Measurements from ENCODE around the gene NFAT5. TPM values are rescaled to one million over a fixed set of nuclear protein-coding genes. Genes with fewer than 3 reads are reported as not detected.
A peak's percentile ranks its signal among the peaks of the same experiment; 100 is the strongest.
"Not testable (repeated sequence)": the region's sequence is repeated elsewhere in the genome, so short reads cannot be mapped to it uniquely, and the experiment has no call there.

NFAT5 gene
- total RNA-seq, 1 donor from 2014 or later, result 41.0 TPM

- H3K4me3 Mint-ChIP-seq (ENCODE audit: unreplicated experiment), result peak overlapping the region; percentile 95
- peak overlapping the region; percentile 100 for H3K27ac Mint-ChIP-seq (ENCODE audit: unreplicated experiment)
Observed at GRCh38 chr16:69724414-69724873, 158.7 kb downstream of the NFAT5 start.

GRCh38 chr16:69724981-69725479 is 159.3 kb downstream of the NFAT5 start:
- peaks cover 46% of the 10 kb centered on the region for H3K4me1 Mint-ChIP-seq (ENCODE audit: low read depth)
- H3K27me3 Mint-ChIP-seq (ENCODE audit: low read depth), result no peaks in the 10 kb centered on the region
- DNase-seq (ENCODE audit: low spot score), result no peak
- no peaks in the 10 kb centered on the region for H3K9me3 Mint-ChIP-seq (ENCODE audit: low read depth)
- peaks cover 3% of the 10 kb centered on the region for H3K36me3 Mint-ChIP-seq (ENCODE audit: low read depth)
- peak overlapping the region; percentile 95 for H3K4me3 Mint-ChIP-seq (ENCODE audit: unreplicated experiment)
- peak overlapping the region; percentile 100 for H3K27ac Mint-ChIP-seq (ENCODE audit: unreplicated experiment)
- no peak for TF ChIP-seq CTCF (IDR thresholded peaks at IDR 0.05)

More at GRCh38 chr16:69724414-69724873, 158.7 kb downstream of the NFAT5 start:
- TF ChIP-seq CTCF (IDR thresholded peaks at IDR 0.05), result no peak
- peaks cover 46% of the 10 kb centered on the region for H3K4me1 Mint-ChIP-seq (ENCODE audit: low read depth)
- H3K27me3 Mint-ChIP-seq (ENCODE audit: low read depth), result no peaks in the 10 kb centered on the region
- no peaks in the 10 kb centered on the region for H3K9me3 Mint-ChIP-seq (ENCODE audit: low read depth)
- H3K36me3 Mint-ChIP-seq (ENCODE audit: low read depth), result peaks cover 3% of the 10 kb centered on the region
- peak; percentile 22 for DNase-seq (ENCODE audit: low spot score)

GRCh38 chr16:69725480-69726312 is 159.9 kb downstream of the NFAT5 start:
- Mint-ChIP-seq H3K27me3 (ENCODE audit: low read depth) (no peaks in the 10 kb centered on the region), H3K4me1 (ENCODE audit: low read depth) (peaks cover 46% of the 10 kb centered on the region), H3K9me3 (ENCODE audit: low read depth) (no peaks in the 10 kb centered on the region), H3K4me3 (ENCODE audit: unreplicated experiment) (peak overlapping the region; percentile 95), H3K27ac (ENCODE audit: unreplicated experiment) (peak overlapping the region; percentile 100), H3K36me3 (ENCODE audit: low read depth) (peaks cover 3% of the 10 kb centered on the region)
- TF ChIP-seq CTCF (IDR thresholded peaks at IDR 0.05), result no peak
- peak; percentile 40 for DNase-seq (ENCODE audit: low spot score)

- H3K9me3 Mint-ChIP-seq (ENCODE audit: low read depth), result no peaks in the 10 kb centered on the region
- no peaks in the 10 kb centered on the region for H3K27me3 Mint-ChIP-seq (ENCODE audit: low read depth)
- H3K36me3 Mint-ChIP-seq (ENCODE audit: low read depth), result no peaks in the 10 kb centered on the region
- H3K4me3 Mint-ChIP-seq (ENCODE audit: unreplicated experiment), result peak within 1 kb of the TSS; percentile 95
- H3K4me1 Mint-ChIP-seq (ENCODE audit: low read depth), result peaks cover 46% of the 10 kb centered on the region
- H3K27ac Mint-ChIP-seq (ENCODE audit: unreplicated experiment), result peak within 1 kb of the TSS; percentile 100
- TF ChIP-seq CTCF (IDR thresholded peaks at IDR 0.05), result no peak
- DNase-seq (ENCODE audit: low spot score), result peak; percentile 98
Observed at GRCh38 chr16:69726313-69727060, 160.7 kb downstream of the NFAT5 start, which contains the start of gene NQO1. NQO1 (minus strand) TSS chr16:69726560; CDS start chr16:69726439, 121 bp downstream.

GRCh38 chr16:69727916-69728270 is 162.1 kb downstream of the NFAT5 start:
- Mint-ChIP-seq H3K4me3 (ENCODE audit: unreplicated experiment) (peak overlapping the region; percentile 95), H3K36me3 (ENCODE audit: low read depth) (no peaks in the 10 kb centered on the region), H3K4me1 (ENCODE audit: low read depth) (peaks cover 46% of the 10 kb centered on the region), H3K27ac (ENCODE audit: unreplicated experiment) (peak overlapping the region; percentile 100), H3K27me3 (ENCODE audit: low read depth) (no peaks in the 10 kb centered on the region), H3K9me3 (ENCODE audit: low read depth) (no peaks in the 10 kb centered on the region)
- DNase-seq (ENCODE audit: low spot score), result peak; percentile 40
- no peak for TF ChIP-seq CTCF (IDR thresholded peaks at IDR 0.05)

- not testable (repeated sequence) for H3K9me3 Mint-ChIP-seq (ENCODE audit: low read depth); H3K27me3 Mint-ChIP-seq (ENCODE audit: low read depth); H3K4me3 Mint-ChIP-seq (ENCODE audit: unreplicated experiment); H3K36me3 Mint-ChIP-seq (ENCODE audit: low read depth)
- Mint-ChIP-seq H3K27ac (ENCODE audit: unreplicated experiment) (peak overlapping the region; percentile 51), H3K4me1 (ENCODE audit: low read depth) (peaks cover 42% of the 10 kb centered on the region)
- peak; percentile 20 for DNase-seq (ENCODE audit: low spot score)
Observed at GRCh38 chr16:69729030-69729429, 163.3 kb downstream of the NFAT5 start.

GRCh38 chr16:69731280-69731679 is 165.5 kb downstream of the NFAT5 start:
- not testable (repeated sequence) for H3K36me3 Mint-ChIP-seq (ENCODE audit: low read depth); H3K27ac Mint-ChIP-seq (ENCODE audit: unreplicated experiment); DNase-seq (ENCODE audit: low spot score); H3K4me3 Mint-ChIP-seq (ENCODE audit: unreplicated experiment); H3K27me3 Mint-ChIP-seq (ENCODE audit: low read depth); H3K9me3 Mint-ChIP-seq (ENCODE audit: low read depth)
- peaks cover 20% of the 10 kb centered on the region for H3K4me1 Mint-ChIP-seq (ENCODE audit: low read depth)
